Spinal cord (tissue), 10 donors: ENCODE measurements around the gene GOSR2. TPM values are rescaled to one million over a fixed set of nuclear protein-coding genes. Genes with fewer than 3 reads are reported as not detected.
"Not testable (repeated sequence)": the region's sequence is repeated elsewhere in the genome, so short reads cannot be mapped to it uniquely, and the experiment has no call there.

ENCODE experiments used
- DNase-seq, 6 donors: peaks; one replicate each; pipeline versions ENCODE4 v3.0.0 to v3.0.0-alpha.2; 2013 to 2015; ENCODE audit warnings: low spot score in 6 of 6, low read depth in 4 of 6
- H3K27ac ChIP-seq: one replicate; pipeline ENCODE4 v1.5.1; 2013; ENCODE audit warnings: low read depth, low read length, control low read depth
- H3K27me3 ChIP-seq: one replicate; pipeline ENCODE4 v1.6.1; 2013; ENCODE audit warnings: low read length; ENCODE audit not compliant: control insufficient read depth, insufficient read depth
- H3K36me3 ChIP-seq: one replicate; pipeline ENCODE4 v1.6.1; 2013; ENCODE audit warnings: low read length; ENCODE audit not compliant: control insufficient read depth, insufficient read depth
- H3K4me1 ChIP-seq: one replicate; pipeline ENCODE4 v1.6.1; 2013; ENCODE audit warnings: low read length; ENCODE audit not compliant: control insufficient read depth, insufficient read depth
- H3K4me3 ChIP-seq: one replicate; pipeline ENCODE4 v1.5.1; 2013; ENCODE audit warnings: low read depth, low read length, control low read depth
- H3K9me3 ChIP-seq: one replicate; pipeline ENCODE4 v1.6.1; 2013; ENCODE audit warnings: low read length; ENCODE audit not compliant: control insufficient read depth, insufficient read depth
- WGBS: methylation state at CpG from one replicate; pipeline ENCODE4 v1.1.5; 2013; ENCODE audit warnings: missing lambda C conversion rate; ENCODE audit not compliant: insufficient coverage; 5-methylcytosine and 5-hydroxymethylcytosine counted together
- polyA plus RNA-seq, 2 donors: library from polyadenylated mRNA; unstranded; fragments of 120-200 nt; gene quantifications; one replicate each; pipeline ENCODE4 v1.2.1, GENCODE V29; 2013; ENCODE audit not compliant: insufficient read length in 2 of 2
- total RNA-seq, 2 donors: library from RNA; depleted of rRNA in 1 of 2; stranded (reverse); fragments of 120-200 nt in 1 of 2; fragments of >200 nt in 1 of 2; gene quantifications; one replicate each; pipeline versions ENCODE4 v1.2.3 to v1.2.4, GENCODE V29; 2013 to 2014
- donor health status: healthy.

Gene GOSR2
- total and polyA plus RNA-seq, 4 donors: 42.1 to 56.4 (median 46.8) TPM

DNA sequence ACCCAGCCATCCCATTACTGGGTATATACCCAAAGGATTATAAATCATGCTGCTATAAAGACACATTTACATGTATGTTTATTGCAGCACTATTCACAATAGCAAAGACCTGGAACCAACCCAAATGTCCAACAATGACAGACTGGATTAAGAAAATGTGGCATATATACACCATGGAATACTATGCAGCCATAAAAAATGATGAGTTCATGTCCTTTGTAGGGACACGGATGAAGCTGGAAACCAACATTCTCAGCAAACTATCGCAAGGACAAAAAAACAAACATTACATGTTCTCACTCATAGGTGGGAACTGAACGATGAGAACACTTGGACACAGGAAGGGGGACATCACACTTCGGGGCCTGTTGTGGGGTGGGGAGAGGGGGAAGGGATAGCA, 998 bp upstream of the GOSR2 start:
- H3K9me3 ChIP-seq, DNase-seq, H3K27me3 ChIP-seq, H3K36me3 ChIP-seq, H3K4me1 ChIP-seq, H3K27ac ChIP-seq: not testable (repeated sequence)
- no CpG with 5 or more reads among the region's 4 CpGs for WGBS
- H3K4me3 ChIP-seq: peak overlapping the region; percentile 94

DNA sequence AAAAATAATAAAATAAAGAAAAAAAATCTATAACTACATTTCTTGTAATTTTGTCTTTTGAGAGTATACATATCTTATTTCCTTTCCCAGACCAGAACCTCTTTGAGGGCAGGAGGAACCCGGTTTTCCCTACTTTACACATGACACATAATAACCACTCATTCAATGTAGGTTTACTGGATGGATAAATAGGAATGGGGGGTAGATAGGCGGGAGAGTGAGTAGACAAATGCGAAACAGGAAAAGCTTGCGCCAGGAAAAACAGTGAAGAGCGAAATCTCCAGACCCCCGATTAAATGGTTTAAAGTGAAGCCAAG, 515 bp upstream of the GOSR2 start:
- Histone ChIP-seq H3K9me3 (no peaks in the 10 kb centered on the region), H3K36me3 (no peaks in the 10 kb centered on the region), H3K4me3 (peak overlapping the region; percentile 94), H3K27ac (peak overlapping the region; percentile 99), H3K27me3 (no peaks in the 10 kb centered on the region), H3K4me1 (no peaks in the 10 kb centered on the region)
- WGBS: 0% methylated on average over 4 of the region's 6 CpGs
- DNase-seq: no peak

DNA sequence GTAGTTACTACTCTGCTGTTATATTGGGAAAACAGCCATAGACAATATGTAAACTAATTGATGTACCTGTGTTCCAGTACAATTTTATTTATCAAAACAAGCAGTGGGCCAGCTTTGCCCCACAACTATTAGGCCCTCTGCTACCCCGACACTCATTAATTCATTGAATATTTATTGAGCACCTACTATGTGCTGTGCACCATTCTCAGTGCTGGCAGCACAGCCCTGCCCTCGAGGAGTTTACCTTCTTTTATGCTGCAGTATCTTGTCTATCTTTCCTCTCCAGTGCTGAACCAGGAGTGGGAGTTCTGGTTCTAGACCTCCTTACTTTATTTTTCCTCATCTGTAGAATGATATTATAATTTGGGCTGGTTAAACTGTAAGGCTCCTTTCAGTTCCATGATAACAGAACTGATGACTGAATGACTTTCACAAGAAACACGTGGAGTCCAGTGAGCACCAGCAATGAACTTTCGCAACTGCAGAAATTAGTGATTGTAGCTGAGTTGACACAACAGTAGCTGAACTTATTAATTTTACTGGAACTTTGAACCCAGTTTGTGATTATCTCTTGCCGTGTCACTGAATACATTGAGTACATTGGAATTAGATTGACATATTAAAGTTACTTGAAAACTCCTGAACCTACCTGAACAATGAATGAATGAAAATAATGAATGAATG, 2.4 kb downstream of the GOSR2 start:
- no peaks in the 10 kb centered on the region for H3K9me3 ChIP-seq
- no peaks in the 10 kb centered on the region for H3K4me1 ChIP-seq
- H3K27ac ChIP-seq: no peak overlapping the region
- H3K27me3 ChIP-seq: no peaks in the 10 kb centered on the region
- WGBS: 81% methylated on average over 2 of the region's 5 CpGs
- no peak overlapping the region for H3K4me3 ChIP-seq
- H3K36me3 ChIP-seq: peaks cover 3% of the 10 kb centered on the region
- no peak for DNase-seq

DNA sequence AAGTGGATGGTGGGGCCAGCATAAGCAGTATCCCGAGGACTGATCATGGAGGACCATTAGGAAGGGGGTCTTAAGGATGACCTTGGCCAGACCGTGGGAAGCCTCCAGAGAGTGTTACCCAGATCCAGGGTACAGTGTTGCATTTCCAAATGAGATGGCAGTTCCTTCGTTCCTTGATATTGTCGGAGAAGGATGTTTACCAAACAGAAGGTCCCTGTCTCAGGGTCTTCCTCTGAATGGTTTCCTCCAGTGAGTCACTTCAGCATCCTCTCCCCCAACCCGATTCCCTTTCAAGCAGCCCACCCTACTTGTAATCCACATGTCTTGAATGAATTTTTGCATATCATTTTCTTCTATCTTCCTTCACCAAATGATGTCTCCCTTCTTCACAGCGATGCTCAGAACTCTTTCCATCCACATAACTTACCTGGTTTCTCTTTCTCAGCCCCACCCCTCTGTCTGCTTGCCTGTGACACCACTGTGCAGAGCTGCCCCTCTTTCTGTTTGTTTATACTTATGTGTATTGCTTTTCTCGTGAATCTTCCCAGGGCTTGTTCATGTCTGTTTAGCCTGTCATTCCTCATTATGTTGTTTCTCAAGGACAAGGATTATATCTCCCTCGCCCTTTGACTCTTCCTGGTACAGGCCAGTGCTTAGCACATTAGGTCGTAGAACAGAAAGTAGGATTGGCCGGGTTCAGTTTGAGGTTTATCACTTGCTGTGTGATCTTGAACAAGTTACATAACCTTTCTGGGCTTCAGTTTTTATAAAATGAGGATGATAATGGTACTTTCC, 5.7 kb downstream of the GOSR2 start:
- Histone ChIP-seq H3K4me3 (no peak overlapping the region), H3K27ac (no peak overlapping the region), H3K4me1 (no peaks in the 10 kb centered on the region), H3K27me3 (no peaks in the 10 kb centered on the region), H3K9me3 (no peaks in the 10 kb centered on the region), H3K36me3 (peaks cover 16% of the 10 kb centered on the region)
- 97% methylated on average over 9 of the region's 10 CpGs for WGBS
- no peak for DNase-seq

DNA sequence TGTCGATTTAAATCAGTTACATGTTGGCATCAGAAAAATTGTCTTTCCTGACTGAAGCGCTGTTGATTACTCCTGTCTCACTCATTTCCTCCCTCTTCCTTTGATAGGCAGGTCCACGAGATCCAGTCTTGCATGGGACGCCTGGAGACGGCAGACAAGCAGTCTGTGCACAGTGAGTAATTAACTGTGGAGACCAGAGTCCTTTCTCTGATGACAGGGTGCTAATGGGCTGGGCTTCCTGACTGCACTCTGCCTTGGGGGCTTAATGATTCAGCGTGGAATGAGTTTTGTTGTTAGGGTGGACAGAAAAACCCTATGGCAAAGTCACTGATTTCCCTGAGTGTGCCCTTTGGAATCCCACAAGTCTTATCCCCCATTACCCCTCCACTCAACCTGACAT, 6.5 kb downstream of the GOSR2 start:
- 71% methylated on average over 4 of the region's 6 CpGs for WGBS
- Histone ChIP-seq H3K9me3 (no peaks in the 10 kb centered on the region), H3K27me3 (no peaks in the 10 kb centered on the region), H3K4me1 (no peaks in the 10 kb centered on the region), H3K4me3 (no peak overlapping the region), H3K36me3 (peaks cover 24% of the 10 kb centered on the region), H3K27ac (no peak overlapping the region)
- DNase-seq: peak in 1 of 6 donors; percentile 49

DNA sequence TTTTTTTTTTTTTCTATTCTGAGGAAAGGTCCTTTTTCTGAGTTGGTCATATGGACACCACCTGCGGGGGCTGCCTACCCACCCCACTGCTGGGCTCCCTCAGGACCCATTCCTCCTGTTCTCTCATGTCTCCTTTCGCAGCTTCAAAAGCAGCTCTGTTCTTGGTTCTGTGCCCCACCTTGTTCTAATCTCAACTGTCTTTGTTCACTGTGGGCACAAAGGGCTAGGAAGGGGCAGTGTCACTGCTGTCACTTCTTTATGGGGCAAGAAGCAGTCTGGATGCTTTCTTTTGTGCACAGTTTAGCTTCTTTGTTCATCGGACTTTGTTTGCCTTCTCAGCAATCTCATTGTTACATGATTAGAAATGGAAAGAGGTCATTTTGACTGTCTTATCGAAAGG, 7.1 kb downstream of the GOSR2 start:
- Histone ChIP-seq H3K27ac (no peak overlapping the region), H3K27me3 (no peaks in the 10 kb centered on the region), H3K9me3 (no peaks in the 10 kb centered on the region), H3K4me3 (no peak overlapping the region), H3K36me3 (peaks cover 30% of the 10 kb centered on the region), H3K4me1 (no peaks in the 10 kb centered on the region)
- WGBS: 50% methylated on average over 1 of the region's 4 CpGs
- DNase-seq: no peak

DNA sequence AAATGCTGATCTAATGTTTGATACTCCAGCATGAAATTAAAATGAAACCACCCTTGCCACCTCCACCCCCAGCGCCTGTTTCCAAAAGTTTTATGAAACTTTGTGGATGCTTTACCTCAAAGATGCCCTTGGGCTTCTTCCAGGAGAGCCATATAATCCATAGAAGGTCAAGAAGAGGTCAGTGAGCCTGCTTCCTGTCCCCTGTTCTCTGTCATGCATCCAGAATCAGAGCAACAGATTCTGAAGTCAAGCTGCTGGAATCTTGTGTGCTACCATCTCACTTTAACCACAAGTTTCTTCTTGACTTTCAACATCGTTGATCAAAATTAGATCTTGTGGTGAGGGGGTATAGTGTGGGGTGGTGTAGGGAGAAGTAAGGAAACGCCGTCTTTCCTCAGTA, 8.6 kb downstream of the GOSR2 start:
- Histone ChIP-seq H3K4me3 (no peak overlapping the region), H3K27ac (no peak overlapping the region), H3K9me3 (no peaks in the 10 kb centered on the region), H3K36me3 (peaks cover 44% of the 10 kb centered on the region), H3K27me3 (no peaks in the 10 kb centered on the region), H3K4me1 (no peaks in the 10 kb centered on the region)
- DNase-seq: no peak
- WGBS: no CpG with 5 or more reads among the region's 4 CpGs

DNA sequence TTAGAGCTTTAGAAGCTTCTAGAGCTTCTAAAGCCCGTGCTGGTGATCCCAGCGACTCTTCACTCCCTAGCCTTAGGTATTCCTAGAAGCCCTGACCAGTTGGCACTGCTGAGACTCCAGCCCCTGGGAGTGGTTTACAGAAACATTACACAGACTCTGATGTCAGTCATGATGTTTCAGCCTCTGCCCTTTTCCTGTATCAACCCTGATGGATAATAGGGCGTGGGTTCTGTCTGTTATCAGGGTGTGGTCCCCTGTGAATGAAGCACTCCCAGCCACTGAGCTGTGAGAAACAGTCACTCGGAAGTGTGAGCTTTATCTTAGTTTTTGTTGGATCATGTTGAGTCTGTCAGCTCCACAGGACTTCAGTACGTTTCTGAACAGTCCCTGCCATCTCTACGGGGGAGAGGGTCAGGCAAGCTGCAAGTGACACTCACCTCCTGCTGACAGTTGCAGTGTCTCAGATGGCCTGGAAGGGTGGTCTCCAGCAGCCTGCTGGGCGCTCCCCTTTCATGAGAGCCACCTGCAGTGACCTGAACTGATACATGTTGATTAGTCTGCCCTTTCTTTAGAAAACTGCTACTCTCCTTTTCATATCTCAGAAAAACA, 12.8 kb downstream of the GOSR2 start:
- WGBS: 77% methylated on average over 5 of the region's 7 CpGs
- no peaks in the 10 kb centered on the region for H3K9me3 ChIP-seq

DNA sequence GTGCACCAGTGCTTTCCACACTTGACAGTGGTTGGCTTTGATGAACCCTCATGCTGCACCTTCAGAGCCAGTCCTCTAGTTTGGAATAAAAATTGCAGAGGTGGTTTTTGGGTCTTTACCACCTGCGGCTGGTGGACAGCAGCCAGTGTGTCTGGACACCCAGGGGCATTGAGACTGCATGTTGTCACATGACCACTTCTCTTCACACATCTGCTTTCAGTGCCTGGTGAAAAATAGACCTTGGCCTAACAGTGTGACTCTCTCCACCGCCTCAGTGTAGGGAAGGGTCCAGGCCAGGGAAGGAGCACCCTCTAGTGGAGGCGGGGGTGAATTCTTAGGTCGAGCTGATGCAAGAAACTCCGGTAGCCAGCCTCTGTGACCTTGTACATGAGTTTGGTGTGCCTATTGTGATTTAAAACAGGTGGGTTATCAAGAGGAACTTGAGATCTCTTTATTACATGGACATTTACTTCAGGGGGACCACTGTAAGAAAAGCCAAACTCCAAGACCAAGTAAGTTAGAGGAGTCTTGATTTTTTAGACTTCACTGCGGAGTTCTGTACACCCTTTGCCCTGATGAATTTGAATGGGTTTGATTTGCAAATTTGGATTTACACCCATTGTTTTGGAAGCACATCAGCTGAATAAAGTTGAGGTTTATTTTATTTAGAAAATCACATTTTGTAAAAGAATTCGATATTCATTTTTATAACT, 17.9 kb downstream of the GOSR2 start:
- Histone ChIP-seq H3K27ac (no peak overlapping the region), H3K36me3 (peaks cover 32% of the 10 kb centered on the region)

More for the DNA sequence above, 12.8 kb downstream of the GOSR2 start:
- Histone ChIP-seq H3K27me3 (no peaks in the 10 kb centered on the region), H3K4me1 (peaks cover 7% of the 10 kb centered on the region), H3K27ac (no peak overlapping the region), H3K4me3 (no peak overlapping the region), H3K36me3 (peaks cover 67% of the 10 kb centered on the region)
- no peak for DNase-seq

More for the DNA sequence above, 17.9 kb downstream of the GOSR2 start:
- peak; percentile 53 to 93 (median 75) for DNase-seq
- WGBS: 5% methylated on average over 3 of the region's 7 CpGs
- H3K4me1 ChIP-seq: peaks cover 37% of the 10 kb centered on the region
- H3K9me3 ChIP-seq: no peaks in the 10 kb centered on the region
- H3K27me3 ChIP-seq: no peaks in the 10 kb centered on the region
- H3K4me3 ChIP-seq: no peak overlapping the region
